C4-2B (cell line): ENCODE data around the gene MAML3.
"Not testable (repeated sequence)": the region's sequence is repeated elsewhere in the genome, so short reads cannot be mapped to it uniquely, and the experiment has no call there.

ENCODE experiments used
- CTCF ChIP-seq: fragments of 450-650 bp; conservative IDR thresholded peaks from 2 replicates; pipeline ENCODE4 v1.5.1; 2017; ENCODE audit warnings: mild to moderate bottlenecking
- ZFX ChIP-seq: fragments of 450-650 bp; IDR thresholded peaks from 2 replicates; pipeline ENCODE4 v1.6.1; 2017

- TF ChIP-seq CTCF, ZFX: not testable (repeated sequence)
Measured at GRCh38 chr4:139944916-139945315, 209.1 kb downstream of the MAML3 start.
